GM12875 (cell line): ENCODE results near the gene FAP.

Experiments
- H3K4me3 ChIP-seq: one replicate; pipeline ENCODE4 v1.5.1; 2011; ENCODE audit warnings: low read depth, low read length, control low read depth
- TF ChIP-seq, protein P1 (sequence below): IDR thresholded peaks from 2 replicates; pipeline ENCODE4 v1.5.1; 2011; ENCODE audit warnings: low read depth, mild to moderate bottlenecking, control low read depth, inconsistent platforms, low read length, moderate library complexity, borderline replicate concordance; ENCODE audit not compliant: insufficient read depth

FAP gene

GRCh38 chr2:162230761-162231160 is 12.5 kb downstream of the FAP start:
- no peak overlapping the region for H3K4me3 ChIP-seq
- TF ChIP-seq, protein P1, sequence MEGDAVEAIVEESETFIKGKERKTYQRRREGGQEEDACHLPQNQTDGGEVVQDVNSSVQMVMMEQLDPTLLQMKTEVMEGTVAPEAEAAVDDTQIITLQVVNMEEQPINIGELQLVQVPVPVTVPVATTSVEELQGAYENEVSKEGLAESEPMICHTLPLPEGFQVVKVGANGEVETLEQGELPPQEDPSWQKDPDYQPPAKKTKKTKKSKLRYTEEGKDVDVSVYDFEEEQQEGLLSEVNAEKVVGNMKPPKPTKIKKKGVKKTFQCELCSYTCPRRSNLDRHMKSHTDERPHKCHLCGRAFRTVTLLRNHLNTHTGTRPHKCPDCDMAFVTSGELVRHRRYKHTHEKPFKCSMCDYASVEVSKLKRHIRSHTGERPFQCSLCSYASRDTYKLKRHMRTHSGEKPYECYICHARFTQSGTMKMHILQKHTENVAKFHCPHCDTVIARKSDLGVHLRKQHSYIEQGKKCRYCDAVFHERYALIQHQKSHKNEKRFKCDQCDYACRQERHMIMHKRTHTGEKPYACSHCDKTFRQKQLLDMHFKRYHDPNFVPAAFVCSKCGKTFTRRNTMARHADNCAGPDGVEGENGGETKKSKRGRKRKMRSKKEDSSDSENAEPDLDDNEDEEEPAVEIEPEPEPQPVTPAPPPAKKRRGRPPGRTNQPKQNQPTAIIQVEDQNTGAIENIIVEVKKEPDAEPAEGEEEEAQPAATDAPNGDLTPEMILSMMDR = no peak

GRCh38 chr2:162226836-162227235 is 16.4 kb downstream of the FAP start:
- TF ChIP-seq, protein P1 = no peak
- H3K4me3 ChIP-seq = no peak overlapping the region

DNA sequence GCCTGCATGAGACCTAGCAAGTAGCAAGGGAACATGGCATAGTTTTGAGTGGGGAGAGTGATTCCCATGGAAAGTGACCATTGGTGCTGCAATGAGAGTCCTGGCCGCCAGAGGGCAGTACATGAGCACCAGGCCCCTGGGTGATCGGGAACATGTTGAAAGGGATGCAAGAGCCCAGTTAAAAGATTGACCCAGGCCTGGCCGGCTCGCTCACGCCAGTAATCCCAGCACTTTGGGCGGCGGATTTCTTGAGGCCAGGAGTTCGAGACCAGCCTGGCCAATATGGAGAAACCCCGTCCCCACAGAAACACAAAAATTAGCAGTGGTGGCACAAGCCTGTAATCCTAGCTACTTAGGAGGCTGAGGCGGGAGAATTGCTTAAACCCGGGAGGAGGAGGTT is 22.2 kb downstream of the FAP start:
- no peak overlapping the region for H3K4me3 ChIP-seq
- TF ChIP-seq, protein P1 = peak; percentile 93

- TF ChIP-seq, protein P1 = no peak
Observed at GRCh38 chr2:162220368-162220767, 22.9 kb downstream of the FAP start.

DNA sequence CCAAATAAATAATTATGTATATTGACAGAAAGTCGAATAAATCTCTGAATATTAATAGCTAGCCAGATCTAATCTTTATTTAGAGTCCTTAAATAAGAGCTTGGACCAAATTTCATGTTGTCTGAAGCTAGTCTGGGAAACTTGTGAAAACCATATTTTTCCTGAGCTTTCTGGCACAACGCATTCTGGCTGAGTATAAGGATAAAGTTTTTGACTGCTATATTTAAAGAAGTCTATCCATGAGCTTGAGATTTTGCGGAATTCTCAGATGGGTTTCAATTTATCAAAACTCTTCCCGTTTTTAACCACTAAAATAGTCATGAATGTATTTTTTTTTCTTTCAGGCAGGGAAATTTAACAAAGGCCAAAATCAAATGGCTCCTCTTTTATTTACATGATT is 23.8 kb downstream of the FAP start:
- TF ChIP-seq, protein P1 = no peak
- H3K4me3 ChIP-seq = no peak overlapping the region

More at GRCh38 chr2:162220368-162220767, 22.9 kb downstream of the FAP start:
- H3K4me3 ChIP-seq = no peak overlapping the region

GRCh38 chr2:162217598-162217997 is 25.6 kb downstream of the FAP start:
- H3K4me3 ChIP-seq = no peak overlapping the region
- TF ChIP-seq, protein P1 = no peak

- H3K4me3 ChIP-seq = no peak overlapping the region
- TF ChIP-seq, protein P1 = no peak
Observed at GRCh38 chr2:162215162-162215561, 28.1 kb downstream of the FAP start.
